HepG2 (cell line): ENCODE results near the gene COL9A3. TPM values are rescaled to one million over a fixed set of nuclear protein-coding genes. Genes with fewer than 3 reads are reported as not detected.

Experiments used
- FOXC1 ChIP-seq: sonication (generic); formaldehyde crosslinking; IDR thresholded peaks from 2 replicates; pipeline ENCODE4 v1.8.0; 2022; ENCODE audit warnings: mild to moderate bottlenecking, missing genetic modification reagents, borderline replicate concordance
- FOXJ3 ChIP-seq: sonication (generic); formaldehyde crosslinking; IDR thresholded peaks from 2 replicates; pipeline ENCODE4 v1.4.0; 2020; ENCODE audit warnings: missing genetic modification reagents, mild to moderate bottlenecking, borderline replicate concordance
- HDAC1 ChIP-seq: sonication (generic); formaldehyde crosslinking; IDR thresholded peaks from 2 replicates; pipeline ENCODE4 v1.5.1; 2020; ENCODE audit warnings: mild to moderate bottlenecking, missing genetic modification reagents
- HDAC2 ChIP-seq: sonication (generic); formaldehyde crosslinking; IDR thresholded peaks from 2 replicates; pipeline ENCODE4 v1.4.0; 2020; ENCODE audit warnings: missing genetic modification reagents
- HNRNPL ChIP-seq: fragments of 200-400 bp; formaldehyde crosslinking; IDR thresholded peaks from 2 replicates; pipeline ENCODE4 v1.6.1; 2017; ENCODE audit warnings: mild to moderate bottlenecking, low read depth, low read length
- HNRNPLL ChIP-seq: fragments of 200-400 bp; formaldehyde crosslinking; IDR thresholded peaks from 2 replicates; pipeline ENCODE4 v1.6.1; 2017; ENCODE audit warnings: mild to moderate bottlenecking, low read depth, low read length; ENCODE audit not compliant: poor library complexity, severe bottlenecking
- KLF15 ChIP-seq: sonication (generic); formaldehyde crosslinking; IDR thresholded peaks from 2 replicates; pipeline ENCODE4 v1.8.1; 2023; ENCODE audit warnings: borderline replicate concordance, mild to moderate bottlenecking, inconsistent platforms, missing genetic modification reagents, mixed read lengths
- MEIS1 ChIP-seq: sonication (generic); formaldehyde crosslinking; IDR thresholded peaks from 2 replicates; pipeline ENCODE4 v1.9.0; 2021; ENCODE audit warnings: mild to moderate bottlenecking, missing genetic modification reagents, moderate library complexity, borderline replicate concordance
- NCOR1 ChIP-seq: fragments of 200-600 bp; sonication (generic); IDR thresholded peaks from 2 replicates; pipeline ENCODE4 v1.7.0; 2017; ENCODE audit warnings: antibody characterized with exemption, low read length, borderline replicate concordance
- NR3C1 ChIP-seq: sonication (generic); formaldehyde crosslinking; IDR thresholded peaks from 2 replicates; pipeline ENCODE4 v1.4.0; 2020; ENCODE audit warnings: missing genetic modification reagents
- ZNF572 ChIP-seq: sonication (generic); formaldehyde crosslinking; IDR thresholded peaks from 2 replicates; pipeline ENCODE4 v1.5.1; 2020; ENCODE audit warnings: mild to moderate bottlenecking, missing genetic modification reagents
- ZNF703 ChIP-seq: sonication (generic); formaldehyde crosslinking; IDR thresholded peaks from 2 replicates; pipeline ENCODE4 v1.5.1; 2020; ENCODE audit warnings: missing genetic modification reagents, mild to moderate bottlenecking, moderate library complexity, borderline replicate concordance
- polyA plus RNA-seq, 8 experiments: library from polyadenylated mRNA; depleted of rRNA in 3 of 8; stranded (reverse) in 7 of 8; unstranded in 1 of 8; fragments of >200 nt; fragmentation: Illumina TruSeq in 4 of 8; extraction: Trizol in 4 of 8; gene quantifications; 2 replicates each; pipeline versions ENCODE4 v1.2.1 to v1.2.3, GENCODE V29; 2011 to 2016; ENCODE audit warnings: low read depth in 4 of 8, missing spikeins in 1 of 8, mixed read lengths in 1 of 8; ENCODE audit not compliant: insufficient read depth in 1 of 8
- total RNA-seq, 5 experiments: library from RNA; depleted of rRNA; stranded (reverse); fragments of >200 nt; fragmentation: Illumina TruSeq; extraction: Trizol; gene quantifications; 2 replicates each; pipeline ENCODE4 v1.2.3, GENCODE V29; 2016; ENCODE audit warnings: low read depth in 1 of 5
- TF ChIP-seq, protein P1 (sequence below): sonication (generic); formaldehyde crosslinking; IDR thresholded peaks from 2 replicates; pipeline ENCODE4 v1.4.0; 2020; ENCODE audit warnings: low read depth, mild to moderate bottlenecking, missing genetic modification reagents
- TF ChIP-seq, protein P2 (sequence below): sonication (generic); formaldehyde crosslinking; IDR thresholded peaks from 2 replicates; pipeline ENCODE4 v1.5.1; 2020; ENCODE audit warnings: missing genetic modification reagents, mild to moderate bottlenecking, borderline replicate concordance
- TF ChIP-seq, protein P3 (sequence below), 2 experiments: fragments of 450-650 bp in 1 of 2; sonication (generic) in 1 of 2; formaldehyde crosslinking in 1 of 2; IDR thresholded peaks; 2 replicates each; pipeline versions ENCODE4 v1.6.1 to v1.8.0; 2016 to 2022; ENCODE audit warnings: antibody characterized with exemption in 1 of 2, mild to moderate bottlenecking in 1 of 2, missing genetic modification reagents in 1 of 2

Gene COL9A3
- total and polyA plus RNA-seq, 2 of the 13 experiments (the other 11 are each of a cell fraction or from before 2014, with no cell fraction given) = 155 to 204 TPM

DNA sequence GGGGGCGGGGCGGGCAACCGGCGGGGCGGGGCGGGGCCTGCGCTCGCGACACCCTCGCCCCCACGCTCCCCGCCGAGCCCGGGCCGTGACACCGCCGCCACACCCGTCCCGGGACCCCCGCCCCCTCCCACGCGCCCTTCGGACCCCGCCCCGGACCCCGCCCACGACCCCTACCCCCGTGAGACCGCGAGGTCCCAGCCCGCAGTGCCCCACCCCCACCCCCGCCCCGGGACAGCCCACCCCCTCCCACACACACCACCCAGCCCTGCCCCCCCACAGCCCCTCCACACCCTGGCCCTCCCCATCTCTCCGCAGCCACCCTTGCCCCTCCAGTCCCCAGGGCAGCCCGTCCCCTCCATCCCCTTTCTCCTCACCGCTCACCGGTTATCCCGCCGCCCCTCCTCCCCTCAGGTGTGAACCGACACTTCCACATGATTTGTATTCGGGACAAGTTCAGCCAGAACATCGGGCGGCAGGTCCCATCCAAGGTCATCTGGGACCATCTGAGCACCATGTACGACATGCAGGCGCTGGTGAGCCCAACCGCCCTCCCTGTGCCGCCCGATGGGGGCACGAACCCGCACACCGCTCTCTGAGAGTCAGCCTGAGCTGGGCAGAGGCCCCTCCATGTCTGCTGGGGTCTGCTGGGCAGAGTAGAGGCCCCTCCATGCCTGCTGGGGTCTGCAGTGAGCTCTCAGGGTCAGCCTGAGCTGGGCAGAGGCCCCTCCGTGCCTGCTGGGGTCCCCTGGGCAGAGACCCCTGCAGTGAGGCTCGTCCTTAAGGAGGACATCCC, 20.0 kb upstream of the COL9A3 start (continued):
- TF ChIP-seq ZNF703 = no peak
- TF ChIP-seq NCOR1 = no peak
- TF ChIP-seq, protein P1, sequence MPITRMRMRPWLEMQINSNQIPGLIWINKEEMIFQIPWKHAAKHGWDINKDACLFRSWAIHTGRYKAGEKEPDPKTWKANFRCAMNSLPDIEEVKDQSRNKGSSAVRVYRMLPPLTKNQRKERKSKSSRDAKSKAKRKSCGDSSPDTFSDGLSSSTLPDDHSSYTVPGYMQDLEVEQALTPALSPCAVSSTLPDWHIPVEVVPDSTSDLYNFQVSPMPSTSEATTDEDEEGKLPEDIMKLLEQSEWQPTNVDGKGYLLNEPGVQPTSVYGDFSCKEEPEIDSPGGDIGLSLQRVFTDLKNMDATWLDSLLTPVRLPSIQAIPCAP (CRISPR knock-in tag) = no peak
- peak; percentile 86 for TF ChIP-seq HNRNPL
- TF ChIP-seq ZNF572 (CRISPR knock-in tag) = peak; percentile 75; the same call in 1 of the 2 replicates
- TF ChIP-seq NR3C1 = no peak
- no peak for TF ChIP-seq FOXJ3 (CRISPR knock-in tag)
- no peak for TF ChIP-seq HDAC1 (CRISPR knock-in tag)
- TF ChIP-seq HDAC2 = 0 out of 2 replicates have a peak, but pooled peaks have one; percentile 12
- no peak for TF ChIP-seq HNRNPLL
- TF ChIP-seq, protein P2, sequence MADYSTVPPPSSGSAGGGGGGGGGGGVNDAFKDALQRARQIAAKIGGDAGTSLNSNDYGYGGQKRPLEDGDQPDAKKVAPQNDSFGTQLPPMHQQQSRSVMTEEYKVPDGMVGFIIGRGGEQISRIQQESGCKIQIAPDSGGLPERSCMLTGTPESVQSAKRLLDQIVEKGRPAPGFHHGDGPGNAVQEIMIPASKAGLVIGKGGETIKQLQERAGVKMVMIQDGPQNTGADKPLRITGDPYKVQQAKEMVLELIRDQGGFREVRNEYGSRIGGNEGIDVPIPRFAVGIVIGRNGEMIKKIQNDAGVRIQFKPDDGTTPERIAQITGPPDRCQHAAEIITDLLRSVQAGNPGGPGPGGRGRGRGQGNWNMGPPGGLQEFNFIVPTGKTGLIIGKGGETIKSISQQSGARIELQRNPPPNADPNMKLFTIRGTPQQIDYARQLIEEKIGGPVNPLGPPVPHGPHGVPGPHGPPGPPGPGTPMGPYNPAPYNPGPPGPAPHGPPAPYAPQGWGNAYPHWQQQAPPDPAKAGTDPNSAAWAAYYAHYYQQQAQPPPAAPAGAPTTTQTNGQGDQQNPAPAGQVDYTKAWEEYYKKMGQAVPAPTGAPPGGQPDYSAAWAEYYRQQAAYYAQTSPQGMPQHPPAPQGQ (CRISPR knock-in tag) = no peak
- TF ChIP-seq MEIS1 (CRISPR knock-in tag) = no peak
- TF ChIP-seq, protein P3, sequence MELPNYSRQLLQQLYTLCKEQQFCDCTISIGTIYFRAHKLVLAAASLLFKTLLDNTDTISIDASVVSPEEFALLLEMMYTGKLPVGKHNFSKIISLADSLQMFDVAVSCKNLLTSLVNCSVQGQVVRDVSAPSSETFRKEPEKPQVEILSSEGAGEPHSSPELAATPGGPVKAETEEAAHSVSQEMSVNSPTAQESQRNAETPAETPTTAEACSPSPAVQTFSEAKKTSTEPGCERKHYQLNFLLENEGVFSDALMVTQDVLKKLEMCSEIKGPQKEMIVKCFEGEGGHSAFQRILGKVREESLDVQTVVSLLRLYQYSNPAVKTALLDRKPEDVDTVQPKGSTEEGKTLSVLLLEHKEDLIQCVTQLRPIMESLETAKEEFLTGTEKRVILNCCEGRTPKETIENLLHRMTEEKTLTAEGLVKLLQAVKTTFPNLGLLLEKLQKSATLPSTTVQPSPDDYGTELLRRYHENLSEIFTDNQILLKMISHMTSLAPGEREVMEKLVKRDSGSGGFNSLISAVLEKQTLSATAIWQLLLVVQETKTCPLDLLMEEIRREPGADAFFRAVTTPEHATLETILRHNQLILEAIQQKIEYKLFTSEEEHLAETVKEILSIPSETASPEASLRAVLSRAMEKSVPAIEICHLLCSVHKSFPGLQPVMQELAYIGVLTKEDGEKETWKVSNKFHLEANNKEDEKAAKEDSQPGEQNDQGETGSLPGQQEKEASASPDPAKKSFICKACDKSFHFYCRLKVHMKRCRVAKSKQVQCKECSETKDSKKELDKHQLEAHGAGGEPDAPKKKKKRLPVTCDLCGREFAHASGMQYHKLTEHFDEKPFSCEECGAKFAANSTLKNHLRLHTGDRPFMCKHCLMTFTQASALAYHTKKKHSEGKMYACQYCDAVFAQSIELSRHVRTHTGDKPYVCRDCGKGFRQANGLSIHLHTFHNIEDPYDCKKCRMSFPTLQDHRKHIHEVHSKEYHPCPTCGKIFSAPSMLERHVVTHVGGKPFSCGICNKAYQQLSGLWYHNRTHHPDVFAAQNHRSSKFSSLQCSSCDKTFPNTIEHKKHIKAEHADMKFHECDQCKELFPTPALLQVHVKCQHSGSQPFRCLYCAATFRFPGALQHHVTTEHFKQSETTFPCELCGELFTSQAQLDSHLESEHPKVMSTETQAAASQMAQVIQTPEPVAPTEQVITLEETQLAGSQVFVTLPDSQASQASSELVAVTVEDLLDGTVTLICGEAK (IDR thresholded peaks at IDR 0.05) = no peak
- TF ChIP-seq, protein P3 (CRISPR knock-in tag; IDR thresholded peaks at IDR 0.05) = no peak
- no peak for TF ChIP-seq FOXC1 (CRISPR knock-in tag)
- no peak for TF ChIP-seq KLF15
